Caco-2 (cell line): ENCODE data around the gene ACOT11. TPM values are rescaled to one million over a fixed set of nuclear protein-coding genes. Genes with fewer than 3 reads are reported as not detected.

Experiments
- BruUV-seq: library from RNA; stranded (reverse); fragments of 400-500 nt; replicated peaks from 2 replicates; lab custom pipeline; 2021; lab: Mats Ljungman, UMichigan
- CTCF ChIA-PET: fragments of 300-600 bp; sonication (Branson Sonifier 250); formaldehyde crosslinking; loops from one replicate; lab custom pipeline; 2022; ENCODE audit warnings: antibody characterized with exemption; lab: Charles Lee
- POLR2A ChIA-PET: fragments of 300-600 bp; sonication (Branson Sonifier 250); formaldehyde crosslinking; loops from one replicate; lab custom pipeline; 2022; ENCODE audit warnings: antibody characterized with exemption; lab: Charles Lee
- DNase-seq, 2 experiments: peaks; one replicate each; pipeline versions ENCODE4 v3.0.0 to v3.0.0-alpha.2; 2020 to 2022
- H3K27me3 ChIP-seq: replicated peaks from 2 replicates; pipeline ENCODE4 v1.6.0; 2011; ENCODE audit warnings: low read length; ENCODE audit not compliant: control insufficient read depth, insufficient read depth
- H3K36me3 ChIP-seq: 2 replicates; pipeline ENCODE4 v1.5.1; 2011; ENCODE audit warnings: low read length; ENCODE audit not compliant: control insufficient read depth, insufficient read depth
- H3K4me1 ChIP-seq: fragments of 250-450 bp; sonication (Bioruptor Pico); 2 replicates; pipeline ENCODE4 v1.5.1; 2020; ENCODE audit warnings: mild to moderate bottlenecking
- H3K4me3 ChIP-seq: 2 replicates; pipeline ENCODE4 v1.5.1; 2011; ENCODE audit warnings: low read depth, mild to moderate bottlenecking, control low read depth, low read length
- H3K9me3 ChIP-seq: fragments of 250-450 bp; sonication (Bioruptor Pico); 2 replicates; pipeline ENCODE4 v1.5.1; 2020; ENCODE audit warnings: mild to moderate bottlenecking, moderate library complexity
- H3K27ac Mint-ChIP-seq: one replicate; pipeline ENCODE4 v1.8.0; 2022; ENCODE audit warnings: mixed read lengths; ENCODE audit not compliant: unreplicated experiment
- H3K27me3 Mint-ChIP-seq: one replicate; pipeline ENCODE4 v1.8.0; 2022; ENCODE audit warnings: mixed read lengths; ENCODE audit not compliant: insufficient read depth, unreplicated experiment
- H3K36me3 Mint-ChIP-seq: one replicate; pipeline ENCODE4 v1.8.0; 2022; ENCODE audit warnings: mild to moderate bottlenecking, mixed read lengths; ENCODE audit not compliant: insufficient read depth, unreplicated experiment
- H3K4me1 Mint-ChIP-seq: one replicate; pipeline ENCODE4 v1.8.0; 2022; ENCODE audit warnings: low read depth, mixed read lengths; ENCODE audit not compliant: unreplicated experiment
- H3K4me3 Mint-ChIP-seq: one replicate; pipeline ENCODE4 v1.8.0; 2022; ENCODE audit warnings: mild to moderate bottlenecking, moderate library complexity, mixed read lengths; ENCODE audit not compliant: unreplicated experiment
- H3K9me3 Mint-ChIP-seq: one replicate; pipeline ENCODE4 v1.8.0; 2022; ENCODE audit warnings: mixed read lengths; ENCODE audit not compliant: unreplicated experiment
- CTCF ChIP-seq, 2 experiments: fragments of 200-600 bp in 1 of 2; IDR thresholded peaks; 1 replicate in 1 of 2; 2 replicates in 1 of 2; pipeline versions ENCODE4 v1.5.1 to v1.8.0; 2011 to 2022; ENCODE audit warnings: antibody characterized with exemption in 1 of 2, control low read depth in 1 of 2, inconsistent platforms in 1 of 2, low read depth in 1 of 2, low read length in 1 of 2, mild to moderate bottlenecking in 1 of 2, moderate library complexity in 1 of 2; ENCODE audit not compliant: insufficient read depth in 1 of 2, severe bottlenecking in 1 of 2, unreplicated experiment in 1 of 2
- intact Hi-C: fragments of 100-400 bp; cut with micrococcal nuclease; formaldehyde crosslinking; loops from one replicate; pipeline ENCODE4 v1.10.0; 2022; ENCODE audit not compliant: unreplicated experiment
- total RNA-seq: library from RNA; stranded (reverse); gene quantifications from 2 replicates; pipeline ENCODE4 v1.2.3, GENCODE V29; 2022

ACOT11 gene
- total RNA-seq, 1 experiment from 2014 or later: 4.1 TPM

DNA sequence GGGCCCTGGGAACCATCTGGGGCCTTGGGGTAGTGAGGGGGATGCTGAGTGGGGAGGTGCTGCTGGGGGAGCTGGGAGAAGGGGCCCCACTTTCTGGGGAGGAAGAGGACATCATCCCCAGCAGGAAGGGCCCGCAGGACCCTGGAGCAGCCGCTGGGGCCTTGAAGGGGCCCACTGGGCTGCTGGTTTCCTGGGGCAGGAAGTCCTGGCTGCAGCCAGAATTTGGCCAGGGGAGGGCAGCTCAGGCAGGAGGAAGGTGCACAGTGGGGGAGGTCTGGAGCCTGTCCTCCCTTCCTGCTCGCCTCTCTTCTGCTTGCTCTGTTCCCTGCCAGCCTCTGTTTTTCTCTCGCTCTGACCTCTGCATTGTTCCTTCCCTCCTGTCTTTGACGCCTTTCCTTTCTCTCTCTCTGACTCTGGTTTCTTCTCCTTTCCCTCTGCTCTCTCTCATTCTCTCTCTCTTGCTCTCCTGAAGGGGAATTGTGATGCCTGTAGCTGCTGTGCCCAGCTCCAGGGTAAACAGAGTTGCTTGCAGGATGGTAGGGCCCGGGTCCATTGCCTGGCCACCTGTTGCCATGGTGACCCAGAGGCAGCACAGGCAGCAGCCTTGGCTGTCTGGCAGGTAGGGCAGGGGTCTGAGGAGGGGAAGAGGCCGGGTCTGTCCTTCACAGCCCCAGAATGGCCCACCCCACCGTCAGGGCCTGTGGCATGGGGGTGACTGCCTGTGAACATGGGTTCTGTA is 23.9 kb downstream of the ACOT11 start:
- no TSS peak for BruUV-seq
- no peaks in the 10 kb centered on the region for H3K36me3 ChIP-seq
- Mint-ChIP-seq H3K9me3 (no peaks in the 10 kb centered on the region), H3K27ac (no peak overlapping the region), H3K36me3 (peaks cover 4% of the 10 kb centered on the region), H3K27me3 (no peaks in the 10 kb centered on the region), H3K4me1 (peaks cover 11% of the 10 kb centered on the region), H3K4me3 (no peak overlapping the region)
- ChIA-PET CTCF (no interaction called here), POLR2A (interaction anchor here (0.5 kb wide), 1 partner anchor 72 kb away, joined by 5 read pairs; no protein-coding TSS in a partner anchor)
- no peak for TF ChIP-seq CTCF (IDR thresholded peaks at IDR 0.05; ENCODE audit: insufficient read depth in 1 of 2, low read depth in 1 of 2, low read length in 1 of 2, severe bottlenecking in 1 of 2, unreplicated experiment in 1 of 2)
- no peaks in the 10 kb centered on the region for H3K4me1 ChIP-seq
- no peak for DNase-seq
- H3K9me3 ChIP-seq: no peaks in the 10 kb centered on the region
- H3K4me3 ChIP-seq: no peak overlapping the region
- H3K27me3 ChIP-seq: no peaks in the 10 kb centered on the region
- intact Hi-C loops: loop anchor here (10.0 kb wide), 1 partner anchor 73 kb away; the partner anchor contains the start of gene MROH7

DNA sequence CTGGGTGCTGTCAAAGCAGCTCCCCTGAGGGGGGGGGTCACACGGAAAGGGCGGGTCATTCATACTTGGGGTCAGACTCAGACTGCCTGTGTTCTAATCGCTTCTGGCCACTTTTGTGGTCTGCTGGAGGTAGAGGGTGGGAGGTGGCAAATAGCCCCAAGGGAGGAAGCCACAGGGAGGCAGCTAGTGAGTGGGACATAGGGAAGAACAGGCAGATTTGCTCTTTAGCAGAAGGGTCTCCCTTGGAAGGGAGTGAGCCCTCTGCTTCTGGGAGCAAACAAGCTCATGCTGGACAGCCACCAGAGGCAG is 24.5 kb downstream of the ACOT11 start:
- CTCF ChIA-PET: no interaction called here
- H3K4me1 Mint-ChIP-seq: peaks cover 9% of the 10 kb centered on the region
- no peak overlapping the region for H3K4me3 Mint-ChIP-seq

DNA sequence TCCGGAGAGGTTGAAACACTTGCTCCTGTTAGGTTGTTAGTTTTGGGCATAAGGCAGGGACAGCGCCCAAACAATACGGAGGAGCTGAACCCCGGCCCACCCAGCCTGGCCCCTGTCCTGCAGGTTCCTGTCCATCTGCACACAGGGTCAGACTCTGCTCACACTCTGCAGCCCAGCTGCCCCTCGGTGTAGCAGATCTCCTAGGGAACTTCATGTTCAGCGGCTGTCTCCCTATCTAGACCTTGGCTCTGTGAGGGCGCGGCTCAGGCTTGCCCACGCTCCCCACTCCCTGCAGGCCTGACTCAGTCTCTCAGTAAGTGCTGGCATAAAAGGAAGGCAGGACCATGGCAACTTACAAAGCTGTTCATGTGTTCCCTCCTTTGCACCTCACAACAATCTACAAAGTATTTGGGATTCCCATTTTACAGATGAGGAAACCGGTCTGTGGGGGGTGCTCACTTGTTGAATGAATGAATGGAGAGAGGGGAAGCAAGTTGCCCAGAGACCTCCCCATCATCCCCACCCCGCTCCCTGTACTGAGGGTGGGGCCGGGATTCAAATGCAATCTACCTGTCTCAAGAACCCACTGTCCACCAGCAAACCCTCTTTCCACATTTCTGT is 26.2 kb downstream of the ACOT11 start:
- ChIA-PET CTCF (no interaction called here), POLR2A (no interaction called here)
- Histone ChIP-seq H3K9me3 (no peaks in the 10 kb centered on the region), H3K36me3 (no peaks in the 10 kb centered on the region), H3K27me3 (no peaks in the 10 kb centered on the region), H3K4me1 (no peaks in the 10 kb centered on the region), H3K4me3 (no peak overlapping the region)
- no peak for TF ChIP-seq CTCF (IDR thresholded peaks at IDR 0.05; ENCODE audit: insufficient read depth in 1 of 2, low read depth in 1 of 2, low read length in 1 of 2, severe bottlenecking in 1 of 2, unreplicated experiment in 1 of 2)
- Mint-ChIP-seq H3K27me3 (no peaks in the 10 kb centered on the region), H3K9me3 (no peaks in the 10 kb centered on the region), H3K4me3 (no peak overlapping the region), H3K4me1 (peaks cover 4% of the 10 kb centered on the region), H3K36me3 (peaks cover 3% of the 10 kb centered on the region), H3K27ac (no peak overlapping the region)
- no TSS peak for BruUV-seq
- DNase-seq: no peak
- intact Hi-C loops: loop anchor here (10.0 kb wide), 1 partner anchor 71 kb away; the partner anchor contains the start of gene MROH7

More for the DNA sequence above, 24.5 kb downstream of the ACOT11 start:
- Histone ChIP-seq H3K4me1 (no peaks in the 10 kb centered on the region), H3K9me3 (no peaks in the 10 kb centered on the region), H3K36me3 (no peaks in the 10 kb centered on the region), H3K27me3 (no peaks in the 10 kb centered on the region), H3K4me3 (no peak overlapping the region)
- no peak for DNase-seq
- TF ChIP-seq CTCF (IDR thresholded peaks at IDR 0.05; ENCODE audit: insufficient read depth in 1 of 2, low read depth in 1 of 2, low read length in 1 of 2, severe bottlenecking in 1 of 2, unreplicated experiment in 1 of 2): no peak
- Mint-ChIP-seq H3K36me3 (peaks cover 4% of the 10 kb centered on the region), H3K27me3 (no peaks in the 10 kb centered on the region), H3K27ac (no peak overlapping the region), H3K9me3 (no peaks in the 10 kb centered on the region)
- intact Hi-C loops: loop anchor here (10.0 kb wide), 1 partner anchor 72 kb away; the partner anchor contains the start of gene MROH7
- no TSS peak for BruUV-seq
- POLR2A ChIA-PET: no interaction called here
